GM23248 (cell line): ENCODE measurements around the gene ATF4. TPM values are rescaled to one million over a fixed set of nuclear protein-coding genes. Genes with fewer than 3 reads are reported as not detected.

ENCODE experiments used
- DNase-seq: peaks from one replicate; pipeline ENCODE4 v3.0.0-alpha.2; 2015
- H2AFZ ChIP-seq: fragments of 200-600 bp; sonication (generic); 2 replicates; pipeline ENCODE4 v1.6.1; 2016; ENCODE audit warnings: antibody characterized with exemption
- H3F3A ChIP-seq: fragments of 200-600 bp; sonication (generic); 2 replicates; pipeline ENCODE4 v1.6.1; 2016; ENCODE audit warnings: mild to moderate bottlenecking, antibody characterized with exemption, mixed run types; ENCODE audit not compliant: insufficient read depth
- H3K27ac ChIP-seq: fragments of 200-600 bp; sonication (generic); 2 replicates; pipeline ENCODE4 v1.5.1; 2016; ENCODE audit warnings: mild to moderate bottlenecking
- H3K27me3 ChIP-seq: fragments of 200-600 bp; sonication (generic); replicated peaks from 2 replicates; pipeline ENCODE4 v1.6.1; 2016; ENCODE audit warnings: mild to moderate bottlenecking; ENCODE audit not compliant: insufficient read depth
- H3K36me3 ChIP-seq: fragments of 200-600 bp; sonication (generic); 2 replicates; pipeline ENCODE4 v1.6.1; 2016; ENCODE audit warnings: low read depth, mild to moderate bottlenecking
- H3K4me1 ChIP-seq: fragments of 200-600 bp; sonication (generic); 2 replicates; pipeline ENCODE4 v1.6.1; 2016; ENCODE audit warnings: mild to moderate bottlenecking; ENCODE audit not compliant: insufficient read depth
- H3K4me2 ChIP-seq: fragments of 200-600 bp; sonication (generic); one replicate; pipeline ENCODE4 v1.6.1; 2016; ENCODE audit warnings: mild to moderate bottlenecking; ENCODE audit not compliant: unreplicated experiment
- H3K4me3 ChIP-seq: fragments of 200-600 bp; sonication (generic); 2 replicates; pipeline ENCODE4 v1.5.1; 2016; ENCODE audit warnings: mild to moderate bottlenecking
- H3K79me2 ChIP-seq: fragments of 200-600 bp; sonication (generic); 2 replicates; pipeline ENCODE4 v1.6.1; 2016; ENCODE audit warnings: mild to moderate bottlenecking; ENCODE audit not compliant: insufficient read depth
- H3K9ac ChIP-seq: fragments of 200-600 bp; sonication (generic); 2 replicates; pipeline ENCODE4 v1.6.1; 2016; ENCODE audit warnings: mild to moderate bottlenecking
- H3K9me2 ChIP-seq: fragments of 200-600 bp; sonication (generic); 2 replicates; pipeline ENCODE4 v1.6.1; 2016; ENCODE audit warnings: mixed run types, mild to moderate bottlenecking, moderate library complexity; ENCODE audit not compliant: insufficient read depth
- H3K9me3 ChIP-seq: fragments of 200-600 bp; sonication (generic); one replicate; pipeline ENCODE4 v1.6.1; 2017; ENCODE audit warnings: low read depth
- H4K20me1 ChIP-seq: fragments of 200-600 bp; sonication (generic); 2 replicates; pipeline ENCODE4 v1.6.0; 2016; ENCODE audit not compliant: insufficient read depth
- EZH2 ChIP-seq: fragments of 200-600 bp; sonication (generic); IDR thresholded peaks from 2 replicates; pipeline ENCODE4 v1.6.1; 2018; ENCODE audit warnings: antibody characterized with exemption, mild to moderate bottlenecking; ENCODE audit not compliant: insufficient read depth, poor library complexity, severe bottlenecking
- EZH2phosphoT487 ChIP-seq: fragments of 200-600 bp; sonication (generic); IDR thresholded peaks from 2 replicates; pipeline ENCODE4 v1.6.1; 2018; ENCODE audit warnings: antibody characterized with exemption, moderate library complexity, mild to moderate bottlenecking, low read depth; ENCODE audit not compliant: insufficient read depth
- WGBS, 2 experiments: methylation state at CpG; one replicate each; pipeline ENCODE4 v1.1.6; 2015 to 2017; ENCODE audit warnings: low lambda C conversion rate in 2 of 2, low coverage in 1 of 2; ENCODE audit errors: missing lambda C conversion rate in 2 of 2; 5-methylcytosine and 5-hydroxymethylcytosine counted together
- in situ Hi-C: fragments of 300-500 bp; cut with MboI; formaldehyde crosslinking; loops from 2 replicates; pipeline ENCODE4 v1.15.0; 2020
- polyA plus RNA-seq: library from polyadenylated mRNA; unstranded; fragments of >200 nt; fragmentation: Nextera tagmentation; extraction: Ambion mirVana; gene quantifications from 2 replicates; pipeline ENCODE4 v1.2.1, GENCODE V29; 2016
- total RNA-seq: library from RNA; depleted of rRNA; stranded (reverse); fragments of >200 nt; shearing (Covaris generic); gene quantifications from 2 replicates; pipeline ENCODE4 v1.2.3, GENCODE V29; 2014

The ATF4 gene
- total and polyA plus RNA-seq, 2 experiments from 2014 or later = 293 to 529 TPM

GRCh38 chr22:39481054-39481453 is 39.3 kb upstream of the ATF4 start:
- no peak overlapping the region for H2AFZ ChIP-seq
- H3K9ac ChIP-seq = no peak overlapping the region
- no peaks in the 10 kb centered on the region for H3K36me3 ChIP-seq
- in situ Hi-C loops = loop anchor here (25.0 kb wide), 1 partner anchor 106 kb away; no protein-coding TSS in a partner anchor
- H3K79me2 ChIP-seq = no peaks in the 10 kb centered on the region
- H3K4me1 ChIP-seq = no peaks in the 10 kb centered on the region
- no peak overlapping the region for H3K27ac ChIP-seq
- TF ChIP-seq EZH2phosphoT487 (no peak), EZH2 (no peak)
- H3K9me3 ChIP-seq = no peaks in the 10 kb centered on the region
- WGBS, 2 experiments = 82 to 84% methylated on average over 14 to 16 of the region's 16 CpGs
- no peak overlapping the region for H3K4me2 ChIP-seq
- no peaks in the 10 kb centered on the region for H3F3A ChIP-seq
- H3K9me2 ChIP-seq = no peaks in the 10 kb centered on the region
- no peak overlapping the region for H3K4me3 ChIP-seq
- H3K27me3 ChIP-seq = no peaks in the 10 kb centered on the region
- DNase-seq = no peak
- H4K20me1 ChIP-seq = no peaks in the 10 kb centered on the region

GRCh38 chr22:39481595-39481994 is 38.8 kb upstream of the ATF4 start:
- 69 to 77% methylated on average over 5 of the region's 5 CpGs for WGBS, 2 experiments
- Histone ChIP-seq H3K4me1 (no peaks in the 10 kb centered on the region), H3K4me2 (no peak overlapping the region), H3K4me3 (no peak overlapping the region), H3K27me3 (no peaks in the 10 kb centered on the region), H3K36me3 (no peaks in the 10 kb centered on the region), H3K79me2 (no peaks in the 10 kb centered on the region), H3K9me2 (no peaks in the 10 kb centered on the region), H3K9me3 (no peaks in the 10 kb centered on the region), H2AFZ (no peak overlapping the region), H3K27ac (no peak overlapping the region), H3F3A (no peaks in the 10 kb centered on the region), H4K20me1 (no peaks in the 10 kb centered on the region), H3K9ac (no peak overlapping the region)
- TF ChIP-seq EZH2 (no peak), EZH2phosphoT487 (no peak)
- no peak for DNase-seq
- in situ Hi-C loops = loop anchor here (25.0 kb wide), 1 partner anchor 106 kb away; no protein-coding TSS in a partner anchor

- Histone ChIP-seq H3K9me3 (no peaks in the 10 kb centered on the region), H3K27me3 (no peaks in the 10 kb centered on the region), H3K79me2 (no peaks in the 10 kb centered on the region), H4K20me1 (no peaks in the 10 kb centered on the region), H3F3A (no peaks in the 10 kb centered on the region), H2AFZ (no peak overlapping the region), H3K4me1 (no peaks in the 10 kb centered on the region), H3K4me3 (no peak overlapping the region), H3K4me2 (no peak overlapping the region), H3K36me3 (no peaks in the 10 kb centered on the region), H3K9me2 (no peaks in the 10 kb centered on the region), H3K27ac (no peak overlapping the region), H3K9ac (no peak overlapping the region)
- WGBS, 2 experiments = 70 to 76% methylated on average over 3 of the region's 3 CpGs
- TF ChIP-seq EZH2phosphoT487 (no peak), EZH2 (no peak)
- in situ Hi-C loops = loop anchor here (25.0 kb wide), 1 partner anchor 105 kb away; no protein-coding TSS in a partner anchor
- DNase-seq = peak; percentile 21
These were observed 37.6 kb upstream of the ATF4 start for GRCh38 chr22:39482768-39483167.

GRCh38 chr22:39486951-39487825 is 33.2 kb upstream of the ATF4 start:
- DNase-seq = peak; percentile 17
- H3F3A ChIP-seq = no peaks in the 10 kb centered on the region
- no peaks in the 10 kb centered on the region for H3K36me3 ChIP-seq
- H3K9ac ChIP-seq = no peak overlapping the region
- H3K27ac ChIP-seq = no peak overlapping the region
- no peak overlapping the region for H2AFZ ChIP-seq
- WGBS, 2 experiments = 74 to 77% methylated on average over 29 to 45 of the region's 45 CpGs
- H3K9me3 ChIP-seq = no peaks in the 10 kb centered on the region
- no peak overlapping the region for H3K4me2 ChIP-seq
- in situ Hi-C loops = loop anchor here (25.0 kb wide), 1 partner anchor 100 kb away; no protein-coding TSS in a partner anchor
- no peaks in the 10 kb centered on the region for H3K27me3 ChIP-seq
- TF ChIP-seq EZH2phosphoT487 = no peak
- TF ChIP-seq EZH2 = no peak
- H4K20me1 ChIP-seq = no peaks in the 10 kb centered on the region
- no peaks in the 10 kb centered on the region for H3K9me2 ChIP-seq
- H3K4me3 ChIP-seq = no peak overlapping the region
- H3K4me1 ChIP-seq = no peaks in the 10 kb centered on the region
- no peaks in the 10 kb centered on the region for H3K79me2 ChIP-seq
